IPS DF 19.7 (cell line): Measurements from ENCODE around the gene TMEM9B.

Experiments
- DNase-seq: peaks from one replicate; pipeline ENCODE4 v3.0.0-alpha.2; 2013; ENCODE audit warnings: low read depth, low spot score

The TMEM9B gene

DNA sequence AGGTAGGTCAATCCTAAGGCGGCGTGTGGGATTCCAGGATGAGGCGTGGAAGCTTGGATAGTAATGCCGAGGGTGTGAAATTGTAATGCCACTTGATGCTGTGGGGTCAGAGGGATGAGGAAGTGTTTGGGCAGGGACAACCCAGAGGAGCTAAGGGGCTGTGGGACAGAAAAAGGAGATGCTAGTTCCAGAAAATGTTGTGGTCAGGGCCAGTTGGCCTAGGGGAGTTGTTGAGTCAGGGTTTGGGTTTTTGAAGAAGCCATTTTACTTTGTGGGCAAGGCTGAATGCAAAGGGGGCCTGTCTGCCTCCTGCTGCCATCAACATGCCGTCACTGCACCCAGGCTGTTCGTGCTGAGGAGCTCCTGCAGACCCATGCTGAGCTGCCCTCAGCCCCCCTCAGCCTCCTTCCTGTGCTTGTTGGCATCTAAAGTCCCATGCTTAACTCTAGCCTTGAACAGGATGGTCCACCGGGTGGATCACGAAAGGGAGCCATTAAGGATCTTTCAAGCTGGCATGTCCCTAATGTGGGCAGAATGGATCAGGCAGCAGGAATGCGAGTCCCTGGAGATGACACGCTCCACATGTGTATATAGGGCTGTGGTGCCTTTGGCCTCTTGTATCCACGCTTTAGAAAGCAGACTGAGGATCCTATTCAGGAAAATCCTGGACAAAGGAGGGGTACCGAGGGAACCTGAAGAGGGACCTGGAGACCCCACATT, 33.6 kb downstream of the TMEM9B start:
- DNase-seq = no peak

GRCh38 chr11:8928981-8929615, 35.1 kb downstream of the TMEM9B start:
- no peak for DNase-seq

GRCh38 chr11:8928205-8928604, 36.0 kb downstream of the TMEM9B start:
- DNase-seq = no peak

- no peak for DNase-seq
These were observed 37.0 kb downstream of the TMEM9B start for GRCh38 chr11:8927233-8927632.

GRCh38 chr11:8926236-8926635, 38.0 kb downstream of the TMEM9B start:
- DNase-seq = no peak

DNA sequence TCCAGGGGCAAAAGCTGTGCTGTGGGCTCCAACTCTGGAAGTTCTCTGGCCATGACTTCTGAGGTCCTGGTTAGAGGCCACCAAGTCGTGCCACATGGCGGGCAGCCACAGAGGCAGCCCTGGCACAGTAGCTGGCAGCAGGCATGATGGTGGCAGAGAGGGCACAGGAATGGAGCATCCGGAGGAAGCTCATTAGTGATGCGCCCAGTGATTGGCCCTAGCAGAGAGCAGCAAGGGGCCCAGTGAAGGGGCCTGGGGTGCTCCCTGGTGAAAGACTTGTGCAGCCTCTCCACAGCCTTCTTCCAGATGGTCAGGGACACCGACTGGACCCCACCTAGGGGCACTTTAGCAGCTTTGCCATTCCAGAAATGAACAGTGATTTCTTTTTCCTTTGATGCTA, 38.5 kb downstream of the TMEM9B start:
- DNase-seq = no peak

- DNase-seq = no peak
These were observed 41.6 kb downstream of the TMEM9B start for GRCh38 chr11:8922691-8923090.

GRCh38 chr11:8917157-8917825, 47.0 kb downstream of the TMEM9B start:
- DNase-seq = no peak

GRCh38 chr11:8914661-8915018, 49.6 kb downstream of the TMEM9B start:
- no peak for DNase-seq

- DNase-seq = no peak
These were observed 50.1 kb downstream of the TMEM9B start for GRCh38 chr11:8913961-8914660.

DNA sequence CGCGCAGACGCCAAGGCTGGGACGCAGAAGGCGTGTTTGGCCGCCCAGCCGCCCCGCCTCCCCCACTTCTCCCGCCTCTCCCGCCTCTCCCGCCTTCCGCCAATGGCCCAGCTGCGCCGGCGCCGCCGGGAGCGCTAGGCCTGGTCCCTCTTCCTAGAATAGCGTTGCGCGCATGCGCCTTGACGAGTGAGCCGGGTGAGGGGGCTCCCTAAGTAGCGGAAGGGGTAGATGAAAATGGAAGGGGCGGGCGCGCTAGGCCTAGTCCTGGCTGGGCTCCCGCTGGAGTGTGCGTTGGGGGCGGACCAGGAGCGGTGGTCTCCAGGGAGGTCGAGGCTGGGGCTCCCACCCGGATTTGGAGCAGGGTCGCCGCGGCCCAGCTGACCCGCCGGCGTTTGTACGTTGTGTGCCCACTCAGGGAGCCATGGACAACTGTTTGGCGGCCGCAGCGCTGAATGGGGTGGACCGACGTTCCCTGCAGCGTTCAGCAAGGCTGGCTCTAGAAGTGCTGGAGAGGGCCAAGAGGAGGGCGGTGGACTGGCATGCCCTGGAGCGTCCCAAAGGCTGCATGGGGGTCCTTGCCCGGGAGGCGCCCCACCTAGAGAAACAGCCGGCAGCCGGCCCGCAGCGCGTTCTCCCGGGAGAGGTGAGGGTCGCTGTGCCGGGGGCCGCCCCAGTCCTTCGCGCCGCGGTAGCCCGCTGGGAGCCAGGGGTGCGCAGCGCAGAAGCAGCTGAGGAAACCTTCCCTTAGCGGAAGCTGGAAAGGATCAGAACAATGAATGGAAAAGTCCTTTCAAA, 53.0 kb downstream of the TMEM9B start, which contains the start of gene AKIP1:
AKIP1 (plus strand) TSS at position 161 of the 795 bp plus-strand sequence; CDS start at position 422, 261 bp downstream.
- DNase-seq = peak; percentile 85

DNA sequence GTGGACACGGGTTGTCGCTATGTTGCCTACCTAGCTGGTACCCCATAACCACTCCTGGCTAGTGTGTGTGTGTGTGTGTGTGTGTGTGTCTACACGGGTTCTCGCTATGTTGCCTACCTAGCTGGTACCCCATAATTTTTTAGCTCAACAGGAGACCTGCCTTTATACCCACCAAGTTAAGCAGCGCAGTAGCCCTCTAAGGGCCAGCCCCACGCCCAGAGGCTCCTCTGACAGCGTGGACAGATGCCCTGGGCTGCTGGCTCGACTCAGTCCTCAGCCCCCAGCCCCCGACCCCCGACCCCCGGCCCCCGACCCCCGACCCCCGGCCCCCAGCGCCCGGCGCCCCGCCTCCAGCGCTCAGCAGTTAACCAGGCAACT, 53.6 kb downstream of the TMEM9B start:
- no peak for DNase-seq

- no peak for DNase-seq
These were observed 56.1 kb downstream of the TMEM9B start for GRCh38 chr11:8908099-8908498.

DNA sequence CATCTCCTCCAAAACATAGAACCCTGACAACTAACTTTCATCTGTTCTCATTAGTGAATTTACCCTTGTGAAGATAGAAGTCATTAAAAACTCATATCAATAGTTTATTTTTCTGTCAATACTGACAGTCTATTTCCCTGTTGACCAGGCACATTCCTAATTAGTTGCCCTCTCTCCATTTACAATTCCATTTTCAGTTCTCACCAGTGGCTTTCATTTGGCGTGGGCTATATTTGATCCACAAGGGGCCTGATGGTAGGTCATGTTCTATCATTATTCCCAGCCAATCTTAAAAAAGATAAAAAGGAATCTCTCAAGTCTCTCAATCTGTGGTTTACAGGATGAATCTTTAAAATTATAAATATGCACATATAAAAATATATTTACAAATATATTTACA, 57.1 kb downstream of the TMEM9B start:
- DNase-seq = no peak

DNA sequence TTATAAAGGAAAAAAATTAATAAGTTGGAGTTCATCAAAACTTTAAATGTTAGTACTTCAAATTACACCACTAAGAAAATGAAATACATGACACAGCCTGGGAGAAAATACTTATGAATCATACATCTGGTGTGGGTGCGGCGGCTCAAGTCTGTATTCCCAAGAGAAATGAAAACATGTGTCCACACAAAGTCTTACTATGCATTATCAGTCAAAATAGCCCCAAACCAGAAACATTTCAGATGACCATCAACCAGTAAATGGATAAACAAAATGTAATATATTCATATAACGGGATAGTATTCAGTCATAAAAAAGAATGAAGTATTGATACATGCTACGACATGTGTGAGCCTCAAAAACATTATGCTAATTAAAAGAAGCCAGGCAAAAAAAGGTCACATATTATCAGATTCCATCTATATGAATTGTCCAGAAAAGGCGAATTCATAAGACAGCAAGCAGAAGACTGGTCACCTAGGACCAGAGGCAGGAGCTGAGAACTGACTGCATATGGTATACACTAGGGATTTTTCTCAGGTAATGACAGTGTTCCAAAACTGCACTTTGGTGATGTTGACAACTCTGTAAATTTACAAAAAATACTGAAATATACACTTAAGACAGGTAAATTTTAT, 58.6 kb downstream of the TMEM9B start:
- DNase-seq = no peak

GRCh38 chr11:8899119-8899753, 65.0 kb downstream of the TMEM9B start:
- DNase-seq = no peak
